Renal cortex interstitium (tissue), 15 donors: ENCODE data around the gene TK2. TPM values are rescaled to one million over a fixed set of nuclear protein-coding genes. Genes with fewer than 3 reads are reported as not detected.
"Not testable (repeated sequence)": the region's sequence is repeated elsewhere in the genome, so short reads cannot be mapped to it uniquely, and the experiment has no call there.

Source experiments
- DNase-seq, 11 donors: peaks; one replicate each; pipeline ENCODE4 v3.0.0-alpha.2; 2013; ENCODE audit warnings: low read depth in 9 of 11, low spot score in 4 of 11; ENCODE audit errors: extremely low read depth in 1 of 11
- long read RNA-seq, 16 experiments: transcript quantifications; one replicate each; lab custom pipeline, GENCODE V29; 2026
- polyA plus RNA-seq, 3 donors: library from polyadenylated mRNA; unstranded; fragments of 120-200 nt; gene quantifications; one replicate each; pipeline ENCODE4 v1.2.1, GENCODE V29; 2013; ENCODE audit not compliant: insufficient read length in 3 of 3

TK2 gene
- 10 to 100 TPM; 30.9 to 46.3 (median 38.1) TPM for polyA plus RNA-seq
- long read RNA-seq, donor 1, full-length matches to known transcripts, result 4 of 4 reads
- long read RNA-seq, donor 1, partial matches to known transcripts, result 0 of 4 reads
- long read RNA-seq, donor 1, other reads (novel, unspliced or antisense), result 0 of 4 reads
- long read RNA-seq, donor 2, full-length matches to known transcripts, result 4 of 4 reads
- long read RNA-seq, donor 2, partial matches to known transcripts, result 0 of 4 reads
- long read RNA-seq, donor 2, other reads (novel, unspliced or antisense), result 0 of 4 reads
- long read RNA-seq, donor 3, full-length matches to known transcripts, result 13 of 13 reads
- long read RNA-seq, donor 3, partial matches to known transcripts, result 0 of 13 reads
- long read RNA-seq, donor 3, other reads (novel, unspliced or antisense), result 0 of 13 reads
- long read RNA-seq, donor 4, transcript TK2-206 (9 exons, 2,687 nt), result major isoform, 5 of 6 reads
- long read RNA-seq, donor 4, partial matches to known transcripts, result 0 of 6 reads
- long read RNA-seq, donor 4, other reads (novel, unspliced or antisense), result 0 of 6 reads
- long read RNA-seq, donor 5, result 0 reads
- long read RNA-seq, donor 6, full-length matches to known transcripts, result 4 of 112 reads
- long read RNA-seq, donor 6, partial matches to known transcripts, result 16 of 112 reads
- long read RNA-seq, donor 6, other reads (novel, unspliced or antisense), result 92 of 112 reads
- long read RNA-seq, donor 7, full-length matches to known transcripts, result 6 of 67 reads
- long read RNA-seq, donor 7, partial matches to known transcripts, result 61 of 67 reads
- long read RNA-seq, donor 7, other reads (novel, unspliced or antisense), result 0 of 67 reads
- long read RNA-seq, donor 8, result 0 reads
- long read RNA-seq, donor 9, full-length matches to known transcripts, result 6 of 6 reads
- long read RNA-seq, donor 9, partial matches to known transcripts, result 0 of 6 reads
- long read RNA-seq, donor 9, other reads (novel, unspliced or antisense), result 0 of 6 reads
- long read RNA-seq, donor 10, full-length matches to known transcripts, result 2 of 2 reads
- long read RNA-seq, donor 10, partial matches to known transcripts, result 0 of 2 reads
- long read RNA-seq, donor 10, other reads (novel, unspliced or antisense), result 0 of 2 reads
- long read RNA-seq, donor 11, full-length matches to known transcripts, result 3 of 82 reads
- long read RNA-seq, donor 11, partial matches to known transcripts, result 49 of 82 reads
- long read RNA-seq, donor 11, other reads (novel, unspliced or antisense), result 30 of 82 reads
- long read RNA-seq, donor 12, full-length matches to known transcripts, result 5 of 5 reads
- long read RNA-seq, donor 12, partial matches to known transcripts, result 0 of 5 reads
- long read RNA-seq, donor 12, other reads (novel, unspliced or antisense), result 0 of 5 reads
- long read RNA-seq, donor 13, result 0 reads
- long read RNA-seq, donor 14, full-length matches to known transcripts, result 3 of 3 reads
- long read RNA-seq, donor 14, partial matches to known transcripts, result 0 of 3 reads
- long read RNA-seq, donor 14, other reads (novel, unspliced or antisense), result 0 of 3 reads
- long read RNA-seq, donor 15, full-length matches to known transcripts, result 2 of 2 reads
- long read RNA-seq, donor 15, partial matches to known transcripts, result 0 of 2 reads
- long read RNA-seq, donor 15, other reads (novel, unspliced or antisense), result 0 of 2 reads
- long read RNA-seq, donor 16, full-length matches to known transcripts, result 12 of 12 reads
- long read RNA-seq, donor 16, partial matches to known transcripts, result 0 of 12 reads
- long read RNA-seq, donor 16, other reads (novel, unspliced or antisense), result 0 of 12 reads

- DNase-seq, result peak in 9 of 11 donors; percentile 51 to 78 (median 72)
These were observed at the start of gene TK2 for GRCh38 chr16:66549284-66550131. TK2 (minus strand) TSS chr16:66550122; CDS start chr16:66550061, 61 bp downstream.

GRCh38 chr16:66598111-66598510 is 48.2 kb upstream of the TK2 start:
- DNase-seq, result no peak

GRCh38 chr16:66596986-66597848 is 47.3 kb upstream of the TK2 start:
- DNase-seq, result no peak

DNA sequence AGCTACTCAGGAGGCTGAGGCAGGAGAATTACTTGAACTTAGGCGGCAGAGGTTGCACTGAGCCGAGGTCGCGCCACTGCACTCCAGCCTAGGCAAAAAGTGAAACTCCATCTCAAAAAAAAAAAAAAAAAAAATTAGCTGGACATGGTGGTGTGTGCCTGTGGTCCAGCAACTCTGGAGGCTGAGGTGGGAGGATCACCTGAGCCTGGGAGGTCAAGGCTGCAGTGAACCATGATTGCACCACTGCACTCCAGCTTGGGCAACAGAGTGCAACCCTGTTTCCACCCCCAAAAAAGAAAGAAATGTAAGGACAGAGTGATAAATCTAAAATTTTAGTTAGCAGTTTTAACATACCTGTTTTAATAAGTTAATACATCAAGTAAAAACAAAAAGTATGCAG is 46.6 kb upstream of the TK2 start:
- not testable (repeated sequence) for DNase-seq

GRCh38 chr16:66594739-66595138 is 44.8 kb upstream of the TK2 start:
- no peak for DNase-seq

GRCh38 chr16:66592814-66593213 is 42.9 kb upstream of the TK2 start:
- DNase-seq, result no peak

DNA sequence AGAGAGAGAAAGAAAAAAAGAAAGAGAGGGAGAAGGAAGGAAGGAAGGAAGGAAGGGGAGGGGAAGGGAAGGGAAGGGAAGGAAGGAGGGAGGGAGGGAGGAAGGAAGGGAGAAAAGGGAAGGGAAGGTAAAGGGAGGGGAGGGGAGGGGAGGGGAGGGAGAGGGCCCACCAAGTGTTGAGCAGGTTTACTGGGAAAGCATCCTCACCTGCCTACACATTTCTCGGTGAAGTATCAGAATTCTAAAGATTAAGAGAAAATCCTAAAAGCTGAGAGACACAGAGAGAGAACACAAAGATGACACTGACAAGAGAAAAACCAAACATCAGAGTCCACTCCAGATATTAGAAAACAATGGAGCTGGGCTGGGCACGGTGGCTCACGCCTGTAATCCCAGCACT is 42.3 kb upstream of the TK2 start:
- DNase-seq, result no peak

GRCh38 chr16:66591018-66591417 is 41.1 kb upstream of the TK2 start:
- no peak for DNase-seq

GRCh38 chr16:66590322-66590721 is 40.4 kb upstream of the TK2 start:
- DNase-seq, result no peak

DNA sequence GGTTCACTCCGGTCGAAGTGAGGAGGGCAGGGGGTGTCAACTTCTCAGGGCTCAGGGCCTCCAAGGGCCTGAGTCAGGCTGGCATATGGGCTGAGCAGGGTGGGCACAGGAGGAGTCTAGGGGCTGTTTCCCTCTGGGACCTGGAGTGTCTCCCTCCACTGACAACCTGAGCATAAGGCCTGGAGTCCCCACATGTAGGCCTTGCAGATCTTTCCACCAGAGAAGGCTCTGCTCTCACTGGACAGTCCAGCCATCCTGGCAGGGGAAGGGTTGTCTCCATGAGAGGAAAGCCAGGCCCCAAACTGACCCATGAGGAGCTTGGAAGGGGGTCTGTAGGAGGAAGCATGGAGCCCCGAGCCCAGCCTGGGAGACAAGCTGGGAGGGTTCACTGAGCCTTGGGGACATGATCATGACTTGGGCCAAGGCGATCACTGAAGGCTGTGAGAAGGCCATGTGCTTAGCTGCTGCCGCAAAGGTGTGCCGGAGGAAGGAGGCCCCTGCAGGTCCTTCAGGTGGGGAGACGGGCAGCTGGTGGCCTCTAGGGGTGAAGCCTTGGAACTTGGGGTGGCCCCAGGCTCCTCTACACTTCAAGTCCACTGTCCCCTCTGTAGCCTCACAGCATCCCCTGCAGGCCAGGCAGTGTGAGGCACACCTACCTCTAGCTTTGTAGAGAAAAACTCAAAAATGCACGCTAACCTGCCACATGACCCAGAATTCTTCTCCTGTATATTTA is 39.2 kb upstream of the TK2 start:
- no peak for DNase-seq

- DNase-seq, result no peak
These were observed 38.1 kb upstream of the TK2 start for GRCh38 chr16:66587881-66588600.

- DNase-seq, result no peak
These were observed 35.7 kb upstream of the TK2 start for GRCh38 chr16:66585481-66586239.

DNA sequence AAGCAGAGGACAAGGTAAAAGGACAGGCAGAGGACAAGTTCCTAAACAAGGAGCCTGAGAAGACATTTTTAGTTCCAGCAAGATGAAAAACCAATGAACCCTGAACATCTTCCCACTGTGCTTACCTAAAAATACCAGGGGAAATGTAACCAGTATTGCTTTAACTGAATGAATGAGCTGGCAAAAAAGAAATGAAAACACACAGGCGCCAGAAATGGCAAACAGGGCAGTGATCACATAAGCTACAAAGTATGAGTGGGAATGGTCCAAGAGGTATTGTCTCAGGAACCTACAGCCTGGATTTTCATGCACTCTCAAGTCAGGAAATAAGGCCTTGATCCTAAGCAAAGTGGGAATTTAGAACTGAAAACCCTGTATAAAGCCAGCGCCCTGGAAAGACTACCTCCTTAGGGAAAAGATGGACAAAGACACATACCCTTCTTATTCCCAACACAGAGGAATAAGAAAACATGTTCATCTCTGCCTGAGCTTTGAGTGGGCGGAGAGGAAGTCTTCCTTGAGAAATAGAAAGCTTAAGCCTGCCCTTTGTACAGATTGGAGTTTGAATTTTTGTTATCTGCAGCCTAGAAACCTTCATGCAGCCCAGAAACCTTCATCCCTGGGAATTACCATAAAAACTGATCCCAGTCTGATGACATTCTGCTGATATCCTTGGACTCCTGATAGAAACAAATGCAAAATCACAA is 31.5 kb upstream of the TK2 start:
- no peak for DNase-seq
